ENCODE data around the gene RAB11FIP3. TPM values are rescaled to one million over a fixed set of nuclear protein-coding genes. Genes with fewer than 3 reads are reported as not detected.
A peak's percentile ranks its signal among the peaks of the same experiment; 100 is the strongest.

The RAB11FIP3 gene
- polyA plus RNA-seq, 1 of the 3 experiments (the other 2 are of a cell fraction) = 24.8 TPM

DNA sequence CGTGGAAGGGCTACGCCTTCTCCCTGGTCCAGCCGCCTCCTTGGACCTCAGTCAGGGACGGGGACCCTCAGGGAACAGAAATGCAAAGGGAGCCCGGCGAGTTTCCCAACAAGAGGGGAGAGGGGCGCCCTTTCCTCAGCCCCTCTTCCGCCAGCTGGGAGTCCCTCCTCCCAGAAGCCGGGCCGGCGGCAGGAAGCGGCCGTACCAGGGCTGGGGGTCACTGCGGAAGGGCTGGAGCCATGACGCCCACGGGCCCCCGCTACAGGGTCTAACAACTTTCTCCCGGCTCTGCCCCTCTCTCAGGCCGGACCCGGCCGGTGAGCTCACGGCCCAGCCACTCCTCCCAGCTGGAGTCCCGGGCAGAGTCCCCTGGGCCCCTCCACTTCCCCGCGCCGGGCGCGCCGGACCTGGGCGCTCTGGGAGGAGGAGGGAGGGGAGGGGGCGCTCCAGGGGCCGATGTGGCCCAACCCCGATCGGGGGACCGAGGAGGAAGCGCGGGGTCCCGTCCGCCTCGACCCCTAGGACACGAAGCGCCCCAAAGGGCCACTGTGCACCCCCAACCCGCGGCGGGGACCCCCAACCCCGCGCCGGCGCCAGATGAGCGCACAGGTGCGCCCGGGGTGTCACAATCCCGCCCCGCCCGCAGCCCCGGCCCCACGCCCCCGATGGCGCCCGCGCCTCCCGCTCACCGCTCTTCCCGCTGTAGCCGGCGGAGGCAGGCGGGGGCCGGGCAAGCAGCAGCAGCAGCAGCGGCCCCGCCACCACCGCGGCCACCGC is 44.2 kb upstream of the RAB11FIP3 start:
- no peaks in the 10 kb centered on the region for H3K27me3 ChIP-seq (ENCODE audit: insufficient read depth)
- H3K4me2 ChIP-seq = peak overlapping the region; percentile 97
- 0% methylated on average over 10 of the region's 73 CpGs for WGBS (ENCODE audit: low lambda C conversion rate)
- peak overlapping the region; percentile 30 to 68; a peak in 3 of 4 replicates for H3K27ac ChIP-seq (ENCODE audit: low read depth in 2 of 2, low read length in 1 of 2)
- H3K79me2 ChIP-seq (ENCODE audit: insufficient read depth) = peaks cover 29% of the 10 kb centered on the region
- peak; percentile 77 for DNase-seq
- no peaks in the 10 kb centered on the region for H3K9me3 ChIP-seq
- peaks cover 0 to 14% of the 10 kb centered on the region in 2 experiments for H3K36me3 ChIP-seq (replicated peaks in 1 of 2; ENCODE audit: control insufficient read depth in 1 of 2, insufficient read depth in 2 of 2, low read length in 1 of 2)
- H3K4me3 ChIP-seq (ENCODE audit: low read depth in 2 of 2, low read length in 1 of 2) = peak overlapping the region; percentile 80 to 86
- H3K4me1 ChIP-seq (ENCODE audit: control insufficient read depth in 1 of 2, insufficient read depth in 2 of 2, low read depth in 1 of 2, low read length in 1 of 2) = peaks cover 5 to 23% of the 10 kb centered on the region in 2 experiments; a peak in 2 of 4 replicates
- no peak for TF ChIP-seq TEAD4 (IDR thresholded peaks at IDR 0.05; ENCODE audit: borderline replicate concordance, insufficient read depth)
- TF ChIP-seq GABPA (IDR thresholded peaks at IDR 0.05; ENCODE audit: low read depth) = peak; percentile 36; the same call in 1 of the 2 replicates
- POLR2A ChIA-PET = interaction anchor here (0.6 to 1.6 kb wide), 3 partner anchors 10 to 185 kb away, joined by 3 to 4 read pairs (median 4); partner anchors contain the start of gene MRPL28
- peak overlapping the region; percentile 88 for H3K9ac ChIP-seq
- H3F3A ChIP-seq (replicated peaks; ENCODE audit: insufficient read depth) = no peaks in the 10 kb centered on the region
- H3K9me2 ChIP-seq = no peaks in the 10 kb centered on the region
- CTCF ChIA-PET = interaction anchor here (0.9 to 1.8 kb wide), 3 partner anchors 10 to 96 kb away, joined by 3 to 9 read pairs (median 9); partner anchors contain the start of gene MRPL28
- H2AFZ ChIP-seq (ENCODE audit: low read depth) = no peak overlapping the region
- peaks cover 17% of the 10 kb centered on the region for H4K20me1 ChIP-seq (ENCODE audit: insufficient read depth)

- Histone ChIP-seq H4K20me1 (ENCODE audit: insufficient read depth) (peaks cover 17% of the 10 kb centered on the region), H2AFZ (ENCODE audit: low read depth) (0 out of 2 replicates have a peak within 1 kb of the TSS, but pooled peaks have one; percentile 47), H3K36me3 (replicated peaks in 1 of 2; ENCODE audit: control insufficient read depth in 1 of 2, insufficient read depth in 2 of 2, low read length in 1 of 2) (peaks cover 0 to 6% of the 10 kb centered on the region in 2 experiments), H3F3A (replicated peaks; ENCODE audit: insufficient read depth) (peaks cover 4% of the 10 kb centered on the region), H3K9me3 (no peaks in the 10 kb centered on the region), H3K9me2 (no peaks in the 10 kb centered on the region), H3K27me3 (ENCODE audit: insufficient read depth) (no peaks in the 10 kb centered on the region), H3K4me3 (ENCODE audit: low read depth in 2 of 2, low read length in 1 of 2) (peak within 1 kb of the TSS; percentile 86), H3K4me1 (ENCODE audit: control insufficient read depth in 1 of 2, insufficient read depth in 2 of 2, low read depth in 1 of 2, low read length in 1 of 2) (peaks cover 5 to 23% of the 10 kb centered on the region in 2 experiments; a peak in 2 of 4 replicates), H3K4me2 (peak within 1 kb of the TSS; percentile 97), H3K27ac (ENCODE audit: low read depth in 2 of 2, low read length in 1 of 2) (peak within 1 kb of the TSS; percentile 30 to 77; a peak in 3 of 4 replicates), H3K79me2 (ENCODE audit: insufficient read depth) (peaks cover 29% of the 10 kb centered on the region), H3K9ac (peak within 1 kb of the TSS; percentile 88)
- WGBS (ENCODE audit: low lambda C conversion rate) = 11% methylated on average over 24 of the region's 123 CpGs
- peak; percentile 97 for DNase-seq
- POLR2A ChIA-PET = interaction anchor here (1.6 kb wide), 1 partner anchor 11 kb away, joined by 4 read pairs; the partner anchor contains the start of gene MRPL28
- CTCF ChIA-PET = interaction anchor here (0.9 to 1.2 kb wide), 3 partner anchors 16 to 316 kb away, joined by 3 to 4 read pairs (median 4); partner anchors contain the start of gene DECR2
- TF ChIP-seq GABPA (IDR thresholded peaks at IDR 0.05; ENCODE audit: low read depth) (peak; percentile 35), SMC3 (IDR thresholded peaks at IDR 0.05; ENCODE audit: low read depth, low read length) (no peak), MXI1 (IDR thresholded peaks at IDR 0.05; ENCODE audit: low read depth, low read length) (peak; percentile 34; the same call in 1 of the 2 replicates), RFX5 (IDR thresholded peaks at IDR 0.05; ENCODE audit: low read length) (no peak), RCOR1 (IDR thresholded peaks at IDR 0.05; ENCODE audit: low read length) (no peak), FOXJ3 (CRISPR knock-in tag; IDR thresholded peaks at IDR 0.05) (no peak), USF1 (IDR thresholded peaks at IDR 0.05; ENCODE audit: borderline replicate concordance, low read depth) (peak; percentile 74), CHD2 (IDR thresholded peaks at IDR 0.05; ENCODE audit: low read length, partially characterized antibody) (no peak), FOSL2 (IDR thresholded peaks at IDR 0.05; ENCODE audit: borderline replicate concordance, low read depth) (no peak), TEAD4 (IDR thresholded peaks at IDR 0.05; ENCODE audit: borderline replicate concordance, insufficient read depth) (no peak), YY1 (IDR thresholded peaks at IDR 0.05; ENCODE audit: low read depth) (no peak), CTCF (IDR thresholded peaks at IDR 0.05) (no peak), IRF3 (IDR thresholded peaks at IDR 0.05; ENCODE audit: low read depth, low read length) (no peak), NFIC (IDR thresholded peaks at IDR 0.05; ENCODE audit: borderline replicate concordance) (no peak), RAD21 (IDR thresholded peaks at IDR 0.05; ENCODE audit: low read length) (no peak), JUND (IDR thresholded peaks at IDR 0.05) (no peak)
- TF ChIP-seq, protein P1, sequence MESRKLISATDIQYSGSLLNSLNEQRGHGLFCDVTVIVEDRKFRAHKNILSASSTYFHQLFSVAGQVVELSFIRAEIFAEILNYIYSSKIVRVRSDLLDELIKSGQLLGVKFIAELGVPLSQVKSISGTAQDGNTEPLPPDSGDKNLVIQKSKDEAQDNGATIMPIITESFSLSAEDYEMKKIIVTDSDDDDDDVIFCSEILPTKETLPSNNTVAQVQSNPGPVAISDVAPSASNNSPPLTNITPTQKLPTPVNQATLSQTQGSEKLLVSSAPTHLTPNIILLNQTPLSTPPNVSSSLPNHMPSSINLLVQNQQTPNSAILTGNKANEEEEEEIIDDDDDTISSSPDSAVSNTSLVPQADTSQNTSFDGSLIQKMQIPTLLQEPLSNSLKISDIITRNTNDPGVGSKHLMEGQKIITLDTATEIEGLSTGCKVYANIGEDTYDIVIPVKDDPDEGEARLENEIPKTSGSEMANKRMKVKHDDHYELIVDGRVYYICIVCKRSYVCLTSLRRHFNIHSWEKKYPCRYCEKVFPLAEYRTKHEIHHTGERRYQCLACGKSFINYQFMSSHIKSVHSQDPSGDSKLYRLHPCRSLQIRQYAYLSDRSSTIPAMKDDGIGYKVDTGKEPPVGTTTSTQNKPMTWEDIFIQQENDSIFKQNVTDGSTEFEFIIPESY (IDR thresholded peaks at IDR 0.05; ENCODE audit: borderline replicate concordance, low read depth) = no peak
These were observed 43.4 kb upstream of the RAB11FIP3 start, which contains the start of gene PGAP6 for GRCh38 chr16:381789-382717. TSS of gene PGAP6 (minus strand) at chr16:381978. CDS start at chr16:381821, 157 bp downstream.
